Subcutaneous adipose tissue (tissue), 4 donors: ENCODE data around the gene IRF5. TPM values are rescaled to one million over a fixed set of nuclear protein-coding genes. Genes with fewer than 3 reads are reported as not detected.

Experiments
- CTCF ChIP-seq: fragments of 450-650 bp; IDR thresholded peaks from one replicate; pipeline ENCODE4 v1.5.1; 2016; ENCODE audit warnings: low read depth, mild to moderate bottlenecking, control low read depth, antibody characterized with exemption, moderate library complexity
- total RNA-seq, 4 donors: library from RNA; depleted of rRNA; stranded (reverse); fragments of >200 nt; gene quantifications; one replicate each; pipeline ENCODE4 v1.1.0, GENCODE V29; 2016

IRF5 gene
- total RNA-seq, 4 donors from 2014 or later = 12.7 to 32.6 (median 18.9) TPM

- TF ChIP-seq CTCF = no peak
Observed at GRCh38 chr7:128974241-128974934, 36.7 kb downstream of the IRF5 start.

DNA sequence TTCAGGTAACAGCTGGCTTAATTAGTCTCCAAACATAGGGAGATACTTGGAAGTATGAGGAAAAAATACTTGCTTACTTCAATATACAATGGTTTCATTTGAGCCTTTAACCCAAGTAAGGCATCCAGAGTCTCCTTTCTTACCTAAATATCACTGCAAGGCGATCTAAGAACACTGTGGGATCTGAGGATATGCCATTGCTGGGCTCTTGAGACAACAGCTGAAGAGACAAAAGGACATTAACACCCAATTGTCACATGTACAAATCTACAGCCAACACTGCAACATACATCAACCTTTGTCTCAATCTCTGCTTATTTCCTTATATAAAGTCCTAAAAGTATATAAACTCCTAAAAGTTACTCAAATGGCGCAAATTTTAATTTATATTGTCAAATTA, 44.4 kb downstream of the IRF5 start:
- TF ChIP-seq CTCF = no peak

- no peak for TF ChIP-seq CTCF
Observed at GRCh38 chr7:128985660-128986059, 47.9 kb downstream of the IRF5 start.

DNA sequence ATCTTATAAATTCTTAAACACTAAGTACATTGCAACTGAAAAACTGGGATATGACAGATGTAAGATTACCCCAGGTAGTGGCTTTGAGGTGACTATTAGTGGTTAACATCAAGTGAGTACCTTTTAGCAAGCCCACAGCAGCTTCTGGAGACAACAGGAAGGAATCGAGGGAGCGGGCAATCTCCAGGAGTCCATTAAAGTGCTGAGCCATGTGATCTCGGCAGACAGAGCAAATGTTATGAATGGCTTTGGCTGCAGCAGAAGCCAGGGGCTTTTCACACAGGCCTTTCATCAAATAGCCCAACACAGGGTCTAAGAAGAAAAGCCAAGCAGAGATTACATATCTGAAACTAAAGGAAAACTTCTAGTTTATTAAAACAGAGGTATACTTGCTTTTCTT, 48.9 kb downstream of the IRF5 start:
- no peak for TF ChIP-seq CTCF

DNA sequence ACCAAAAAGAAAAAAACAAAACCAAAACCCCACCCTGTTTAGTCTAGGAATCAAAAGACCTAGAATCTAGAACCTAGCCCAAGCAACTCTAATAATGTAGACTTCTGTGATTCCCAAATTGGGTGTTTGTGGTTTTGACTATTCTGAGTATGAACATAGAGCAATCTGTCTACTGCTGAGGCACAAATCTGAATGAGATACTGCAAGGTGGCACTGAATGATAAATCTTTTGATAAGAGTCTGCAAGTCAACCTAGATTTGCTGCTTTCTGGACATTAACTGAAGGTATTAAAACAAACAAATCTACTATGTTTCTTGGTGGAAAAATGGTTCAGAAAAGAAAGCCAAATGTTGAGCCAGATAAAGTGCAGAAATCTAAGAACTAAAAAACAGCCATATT, 50.6 kb downstream of the IRF5 start:
- TF ChIP-seq CTCF = no peak

DNA sequence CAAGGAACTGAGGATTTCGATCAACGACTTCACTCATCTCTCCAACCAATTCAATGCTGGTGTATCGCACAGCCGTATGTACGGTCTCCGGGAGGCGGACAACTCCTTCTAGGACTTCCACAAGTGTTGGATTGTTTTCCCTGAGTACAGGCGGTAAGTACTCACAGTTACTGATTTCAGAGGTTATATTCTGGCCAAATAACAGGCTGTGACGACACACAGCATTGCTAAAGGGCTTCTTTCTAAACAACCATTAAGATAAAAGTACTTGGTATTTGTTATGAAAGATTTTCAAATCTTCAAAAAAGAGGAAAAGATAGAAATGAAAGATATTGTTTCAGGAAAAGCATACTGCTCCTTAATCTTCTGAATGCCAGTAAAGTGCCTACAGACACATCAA, 52.2 kb downstream of the IRF5 start:
- no peak for TF ChIP-seq CTCF

DNA sequence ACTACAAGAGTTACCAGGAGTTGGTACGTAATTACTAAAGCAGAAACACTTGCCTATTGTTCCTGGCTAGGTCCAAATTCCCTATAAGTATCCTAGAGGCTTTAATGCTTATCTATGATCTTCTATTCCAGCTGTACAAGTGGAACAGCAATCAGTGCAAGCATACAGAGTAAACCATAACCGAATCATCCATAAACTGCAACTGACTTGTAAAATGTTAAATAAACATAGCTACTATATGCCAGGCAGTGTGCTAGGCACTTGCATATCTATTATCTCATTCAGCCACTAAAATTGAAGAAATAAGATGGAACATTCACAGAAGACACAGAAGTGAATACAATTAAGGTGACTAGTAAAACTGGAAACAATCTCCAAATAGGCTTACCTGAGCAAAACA, 55.7 kb downstream of the IRF5 start:
- TF ChIP-seq CTCF = no peak
